Stimulated activated CD4-positive, alpha-beta T cell treated with anti-CD3 and anti-CD28 coated beads, Interleukin-4, amount 100 ng/mL, for 4 hours (primary cell): ENCODE results near the gene LRP5.
"Not testable (repeated sequence)": the region's sequence is repeated elsewhere in the genome, so short reads cannot be mapped to it uniquely, and the experiment has no call there.

Experiments
- DNase-seq, 2 experiments: peaks; one replicate each; pipeline ENCODE4 v3.0.0-alpha.2; 2020

The LRP5 gene

GRCh38 chr11:68398995-68399851 lies 86.8 kb downstream of the LRP5 start:
- DNase-seq = no peak

DNA sequence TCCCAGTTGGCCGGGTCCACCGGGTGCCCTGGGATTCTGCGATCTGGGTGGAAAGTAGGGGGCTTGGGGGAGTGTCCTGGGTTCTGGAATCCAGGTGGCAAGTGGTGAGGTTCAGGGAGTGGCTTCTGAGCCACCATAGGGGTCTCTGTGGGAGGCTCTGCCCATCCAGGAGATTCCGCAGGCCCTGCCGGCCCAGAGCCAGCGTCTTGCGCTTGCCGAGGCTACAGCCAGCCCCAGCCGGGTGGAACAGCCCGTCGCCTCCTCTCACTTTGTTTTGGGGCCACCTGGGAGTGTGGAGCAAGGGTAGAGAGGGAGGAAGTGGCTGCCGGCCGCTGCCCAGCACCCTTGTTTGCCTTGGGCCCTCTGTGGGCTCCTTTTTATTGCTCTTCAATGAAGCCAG lies 87.5 kb downstream of the LRP5 start:
- DNase-seq = no peak

- DNase-seq = not testable (repeated sequence)
Observed at GRCh38 chr11:68400584-68400983, 88.2 kb downstream of the LRP5 start.

- DNase-seq = no peak
Observed at GRCh38 chr11:68401856-68402255, 89.5 kb downstream of the LRP5 start.

DNA sequence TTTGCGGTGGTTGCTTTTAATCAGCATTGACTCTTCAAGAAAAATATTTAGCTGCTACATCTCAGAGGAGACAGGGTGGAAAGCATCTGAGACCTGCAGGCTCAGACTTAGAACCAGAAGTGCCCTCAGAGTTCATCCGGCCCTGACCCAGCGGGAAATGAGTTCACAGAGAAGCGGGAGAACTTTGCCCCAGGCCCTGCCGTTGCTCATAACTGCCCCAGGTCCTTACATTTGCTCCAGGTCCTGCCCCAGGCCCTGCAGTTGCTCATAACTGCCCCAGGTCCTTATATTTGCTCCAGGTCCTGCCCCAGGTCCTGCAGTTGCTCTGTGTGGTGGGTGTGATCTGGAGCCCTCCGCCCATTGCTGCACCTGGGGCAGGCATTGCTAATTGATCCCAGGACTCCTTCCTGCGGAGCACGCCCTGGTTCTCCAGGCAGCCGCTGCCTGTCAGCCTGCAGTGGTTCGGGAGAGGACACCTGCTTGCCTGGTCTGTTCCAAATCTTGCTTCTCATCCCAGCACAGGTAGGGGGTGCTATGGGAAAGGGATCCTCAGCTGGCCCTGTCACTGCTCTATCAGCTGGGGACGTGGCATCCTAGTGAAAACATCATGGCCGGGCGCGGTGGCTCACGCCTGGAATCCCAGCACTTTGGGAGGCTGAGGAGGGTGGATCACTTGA lies 90.1 kb downstream of the LRP5 start:
- DNase-seq = no peak

- DNase-seq = no peak
Observed at GRCh38 chr11:68403424-68403823, 91.0 kb downstream of the LRP5 start.

DNA sequence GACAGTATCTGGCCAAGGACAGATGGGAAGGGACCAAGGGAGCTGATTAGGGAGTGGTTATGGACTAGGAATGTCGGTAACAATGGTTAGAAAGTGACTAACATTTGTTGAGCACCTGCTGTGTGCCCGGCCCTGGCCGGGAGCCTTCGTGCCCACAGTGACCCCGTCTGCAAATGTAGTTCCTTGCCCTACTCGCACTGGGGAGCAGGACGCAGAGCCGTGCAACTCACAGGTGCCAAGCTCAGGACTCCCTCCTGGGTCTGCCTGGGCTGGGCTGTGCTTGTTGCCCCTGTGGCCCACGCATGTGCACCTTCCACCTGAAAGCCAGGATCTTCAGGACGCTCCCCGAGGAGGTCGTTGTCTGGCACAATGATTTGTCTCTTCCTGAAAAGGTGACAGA lies 91.4 kb downstream of the LRP5 start:
- DNase-seq = no peak

DNA sequence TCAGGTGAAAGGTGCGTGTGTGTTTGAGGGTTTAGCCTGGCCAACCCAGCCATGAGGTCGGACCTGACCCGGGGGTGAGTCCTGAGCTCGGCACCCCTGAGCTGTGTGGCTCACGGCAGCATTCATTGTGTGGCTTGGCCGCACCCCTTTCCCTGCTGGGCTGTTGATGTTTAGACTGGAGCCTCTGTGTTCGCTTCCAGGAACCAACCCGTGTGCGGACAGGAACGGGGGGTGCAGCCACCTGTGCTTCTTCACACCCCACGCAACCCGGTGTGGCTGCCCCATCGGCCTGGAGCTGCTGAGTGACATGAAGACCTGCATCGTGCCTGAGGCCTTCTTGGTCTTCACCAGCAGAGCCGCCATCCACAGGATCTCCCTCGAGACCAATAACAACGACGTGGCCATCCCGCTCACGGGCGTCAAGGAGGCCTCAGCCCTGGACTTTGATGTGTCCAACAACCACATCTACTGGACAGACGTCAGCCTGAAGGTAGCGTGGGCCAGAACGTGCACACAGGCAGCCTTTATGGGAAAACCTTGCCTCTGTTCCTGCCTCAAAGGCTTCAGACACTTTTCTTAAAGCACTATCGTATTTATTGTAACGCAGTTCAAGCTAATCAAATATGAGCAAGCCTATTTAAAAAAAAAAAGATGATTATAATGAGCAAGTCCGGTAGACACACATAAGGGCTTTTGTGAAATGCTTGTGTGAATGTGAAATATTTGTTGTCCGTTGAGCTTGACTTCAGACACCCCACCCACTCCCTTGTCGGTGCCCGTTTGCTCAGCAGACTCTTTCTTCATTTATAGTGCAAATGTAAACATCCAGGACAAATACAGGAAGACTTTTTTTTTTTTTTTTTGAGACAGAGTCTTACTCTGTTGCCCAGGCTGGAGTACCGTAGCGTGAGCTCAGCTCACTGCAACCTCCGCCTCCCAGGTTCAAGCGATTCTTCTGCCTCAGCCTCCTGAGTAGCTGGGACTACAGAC lies 94.2 kb downstream of the LRP5 start:
- no peak for DNase-seq

GRCh38 chr11:68408512-68408911 lies 96.1 kb downstream of the LRP5 start:
- no peak for DNase-seq

GRCh38 chr11:68409748-68410344 lies 97.5 kb downstream of the LRP5 start:
- DNase-seq = no peak

GRCh38 chr11:68411501-68411991 lies 99.2 kb downstream of the LRP5 start:
- no peak for DNase-seq

GRCh38 chr11:68412593-68413475 lies 100.4 kb downstream of the LRP5 start:
- no peak for DNase-seq

DNA sequence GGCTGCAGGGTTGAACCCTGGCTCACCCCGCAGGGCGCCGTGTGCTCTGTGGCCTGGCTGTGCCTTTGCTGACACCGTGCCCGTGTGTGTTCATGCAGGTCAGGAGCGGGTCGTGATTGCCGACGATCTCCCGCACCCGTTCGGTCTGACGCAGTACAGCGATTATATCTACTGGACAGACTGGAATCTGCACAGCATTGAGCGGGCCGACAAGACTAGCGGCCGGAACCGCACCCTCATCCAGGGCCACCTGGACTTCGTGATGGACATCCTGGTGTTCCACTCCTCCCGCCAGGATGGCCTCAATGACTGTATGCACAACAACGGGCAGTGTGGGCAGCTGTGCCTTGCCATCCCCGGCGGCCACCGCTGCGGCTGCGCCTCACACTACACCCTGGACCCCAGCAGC lies 101.2 kb downstream of the LRP5 start:
- DNase-seq = no peak

DNA sequence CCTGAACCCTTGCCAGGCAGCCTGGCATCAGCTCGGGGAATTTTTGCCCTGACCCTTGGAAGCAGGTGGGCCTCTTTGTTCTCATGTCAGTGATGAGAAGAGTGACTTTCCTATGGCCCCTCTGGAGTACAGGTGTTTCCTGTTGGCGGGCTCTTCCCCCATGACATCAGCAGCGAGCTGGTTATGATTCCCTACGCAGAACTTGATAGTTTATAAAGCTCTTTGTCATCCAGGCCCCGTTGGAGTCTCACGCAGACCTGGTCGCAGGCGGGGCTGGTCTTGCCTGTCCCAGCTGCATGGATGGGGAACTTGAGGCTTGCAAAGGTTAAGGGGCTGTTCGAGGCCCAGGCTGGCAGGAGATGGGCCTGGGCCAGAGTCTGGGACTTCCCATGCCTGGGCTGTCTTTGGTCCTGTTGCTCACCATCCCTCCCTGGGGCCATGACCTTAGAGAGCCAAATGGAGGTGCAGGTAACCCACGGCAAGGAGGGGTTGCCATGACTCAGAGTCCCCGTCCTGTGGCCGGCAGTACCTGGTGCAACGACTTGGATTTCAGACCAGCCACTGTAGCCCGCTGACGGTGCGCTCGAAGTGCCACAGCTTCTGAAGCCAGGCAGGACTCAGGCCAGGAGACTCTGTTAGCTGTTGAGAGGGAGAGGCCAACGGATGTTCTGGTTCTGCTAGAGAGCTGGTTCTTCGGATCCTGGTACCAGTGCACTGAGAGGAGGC lies 102.3 kb downstream of the LRP5 start:
- no peak for DNase-seq

DNA sequence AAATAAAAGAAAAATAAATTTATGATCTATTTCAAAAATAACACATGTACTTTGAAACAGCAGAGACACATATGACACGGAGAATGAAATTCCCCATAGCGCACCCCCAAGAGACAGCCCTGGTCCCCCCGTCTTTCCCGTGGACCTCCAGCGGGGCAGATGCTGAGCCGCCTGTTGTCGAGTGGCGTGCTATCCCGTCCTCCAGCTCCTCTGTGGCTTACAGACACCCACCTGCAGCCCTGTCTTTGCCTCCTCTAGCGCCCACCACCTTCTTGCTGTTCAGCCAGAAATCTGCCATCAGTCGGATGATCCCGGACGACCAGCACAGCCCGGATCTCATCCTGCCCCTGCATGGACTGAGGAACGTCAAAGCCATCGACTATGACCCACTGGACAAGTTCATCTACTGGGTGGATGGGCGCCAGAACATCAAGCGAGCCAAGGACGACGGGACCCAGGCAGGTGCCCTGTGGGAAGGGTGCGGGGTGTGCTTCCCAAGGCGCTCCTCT lies 103.7 kb downstream of the LRP5 start:
- no peak for DNase-seq

DNA sequence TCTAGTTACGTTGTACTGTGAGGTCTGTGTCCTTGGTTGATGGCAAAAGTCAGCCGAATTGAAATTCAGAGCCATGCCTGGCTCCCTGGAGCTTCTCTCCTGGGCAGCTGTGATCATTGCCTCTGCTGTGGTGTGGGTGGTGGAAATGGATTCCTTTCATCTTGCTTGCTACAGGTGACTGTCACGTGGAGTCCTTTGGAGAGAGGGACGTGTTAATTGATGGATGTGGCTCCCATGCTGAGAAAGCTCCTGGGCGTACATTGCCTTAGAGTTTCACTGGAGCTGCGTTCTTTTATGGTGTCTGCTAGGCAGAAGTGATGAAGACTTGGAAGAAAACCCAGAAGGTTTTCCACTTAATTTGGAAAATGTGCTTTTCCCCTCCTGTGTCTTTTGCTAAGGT lies 106.3 kb downstream of the LRP5 start:
- no peak for DNase-seq

DNA sequence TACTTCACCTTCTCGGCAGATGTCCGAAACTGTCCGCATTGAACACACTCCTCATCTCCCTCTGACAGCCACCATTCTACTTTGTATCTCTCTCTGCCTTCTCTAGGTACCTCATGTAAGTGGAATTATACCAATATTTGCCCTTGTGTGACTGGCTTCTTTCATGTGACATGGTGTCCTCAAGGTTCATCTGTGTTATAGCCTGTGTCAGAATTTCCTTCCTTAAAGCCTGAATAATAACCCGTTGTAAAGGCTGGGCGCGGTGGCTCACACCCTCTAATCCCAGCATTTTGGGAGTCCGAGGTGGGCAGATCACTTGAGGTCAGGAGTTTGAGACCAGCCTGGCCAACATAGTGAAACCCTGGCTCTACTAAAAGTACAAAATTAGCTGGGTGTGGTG lies 107.8 kb downstream of the LRP5 start:
- no peak for DNase-seq

DNA sequence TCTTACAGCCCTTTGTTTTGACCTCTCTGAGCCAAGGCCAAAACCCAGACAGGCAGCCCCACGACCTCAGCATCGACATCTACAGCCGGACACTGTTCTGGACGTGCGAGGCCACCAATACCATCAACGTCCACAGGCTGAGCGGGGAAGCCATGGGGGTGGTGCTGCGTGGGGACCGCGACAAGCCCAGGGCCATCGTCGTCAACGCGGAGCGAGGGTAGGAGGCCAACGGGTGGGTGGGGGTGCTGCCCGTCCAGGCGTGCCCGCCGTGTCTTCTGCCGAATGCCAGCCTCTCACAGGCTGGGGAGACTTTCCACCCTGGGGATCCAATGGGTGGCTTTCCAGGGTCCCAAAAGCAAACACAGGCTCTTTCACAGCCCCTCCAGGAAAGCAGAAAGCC lies 111.1 kb downstream of the LRP5 start:
- no peak for DNase-seq

- DNase-seq = no peak
Observed at GRCh38 chr11:68424101-68424632, 111.8 kb downstream of the LRP5 start.
